Right atrium auricular region (tissue), 2 donors: ENCODE measurements around the gene KIF1B. TPM values are rescaled to one million over a fixed set of nuclear protein-coding genes. Genes with fewer than 3 reads are reported as not detected.

Experiments
- DNase-seq: peaks from one replicate; pipeline ENCODE4 v3.0.0-alpha.2; 2019; ENCODE audit warnings: low spot score
- H3K27ac ChIP-seq, 2 donors: fragments of 200-600 bp; sonication (generic); 1 replicate in 1 of 2; 2 replicates in 1 of 2; pipeline ENCODE4 v1.5.1; 2016 to 2019
- H3K27me3 ChIP-seq, 2 donors: fragments of 200-600 bp; sonication (generic); one replicate each; pipeline versions ENCODE4 v1.5.1 to v1.6.0; 2017 to 2019
- H3K36me3 ChIP-seq: fragments of 200-600 bp; sonication (generic); one replicate; pipeline ENCODE4 v1.5.1; 2016
- H3K4me1 ChIP-seq, 2 donors: fragments of 200-600 bp; sonication (generic); one replicate each; pipeline versions ENCODE4 v1.5.1 to v1.6.0; 2017 to 2019
- H3K4me3 ChIP-seq, 2 donors: fragments of 200-600 bp; sonication (generic); 1 replicate in 1 of 2; 2 replicates in 1 of 2; pipeline ENCODE4 v1.5.1; 2017 to 2019; ENCODE audit warnings: mild to moderate bottlenecking in 1 of 2, moderate library complexity in 1 of 2
- H3K9me3 ChIP-seq, 2 donors: fragments of 200-600 bp; sonication (generic); one replicate each; pipeline ENCODE4 v1.5.1; 2019
- total RNA-seq, 2 donors: library from RNA; depleted of rRNA; stranded (reverse); fragments of >200 nt; gene quantifications; one replicate each; pipeline ENCODE4 v1.1.0, GENCODE V29; 2016
- TF ChIP-seq, protein P1 (sequence below), 2 donors: fragments of 200-600 bp; sonication (generic); IDR thresholded peaks; one replicate each; pipeline ENCODE4 v1.5.1; 2019; ENCODE audit warnings: antibody characterized with exemption in 2 of 2

The KIF1B gene
- total RNA-seq, 2 donors from 2014 or later = 55.7 to 63.9 TPM

DNA sequence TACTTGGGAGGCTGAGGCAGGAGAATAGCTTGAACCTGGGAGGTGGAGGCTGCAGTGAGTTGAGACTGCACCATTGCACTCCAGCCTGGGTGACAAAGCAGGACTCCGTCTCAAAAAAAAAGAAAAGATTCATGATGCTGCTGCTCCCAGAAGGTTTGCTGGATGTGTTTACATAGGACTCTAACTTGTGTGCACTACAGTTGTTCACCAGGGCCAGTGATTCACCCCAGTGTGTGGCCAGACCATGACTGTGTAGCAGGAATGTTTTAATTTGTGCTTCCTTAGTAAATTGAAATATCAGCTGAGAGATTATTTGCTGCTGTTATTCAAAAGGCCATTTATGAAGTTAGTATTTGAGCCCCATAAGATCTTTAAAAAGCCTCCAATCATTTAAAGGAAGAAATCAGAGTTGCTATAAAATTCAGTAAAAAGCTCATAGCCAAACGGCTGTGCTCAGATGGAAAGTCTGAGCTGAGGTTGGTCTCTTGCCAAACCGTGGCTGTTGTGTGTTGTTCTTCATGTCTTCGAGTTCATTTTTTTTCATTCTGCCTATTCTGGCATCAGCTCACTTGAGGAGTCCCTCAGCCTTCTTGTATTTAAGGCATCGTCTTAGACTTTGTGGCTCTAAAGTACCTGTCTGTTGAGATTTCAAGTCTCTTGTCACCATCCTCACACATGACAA, 170.4 kb downstream of the KIF1B start:
- Histone ChIP-seq H3K4me3 (no peak overlapping the region), H3K9me3 (no peaks in the 10 kb centered on the region), H3K27me3 (no peaks in the 10 kb centered on the region), H3K36me3 (no peaks in the 10 kb centered on the region), H3K27ac (peak overlapping the region in 1 of 2 donors; percentile 8), H3K4me1 (peaks cover 0 to 11% of the 10 kb centered on the region in 2 donors)
- TF ChIP-seq, protein P1, sequence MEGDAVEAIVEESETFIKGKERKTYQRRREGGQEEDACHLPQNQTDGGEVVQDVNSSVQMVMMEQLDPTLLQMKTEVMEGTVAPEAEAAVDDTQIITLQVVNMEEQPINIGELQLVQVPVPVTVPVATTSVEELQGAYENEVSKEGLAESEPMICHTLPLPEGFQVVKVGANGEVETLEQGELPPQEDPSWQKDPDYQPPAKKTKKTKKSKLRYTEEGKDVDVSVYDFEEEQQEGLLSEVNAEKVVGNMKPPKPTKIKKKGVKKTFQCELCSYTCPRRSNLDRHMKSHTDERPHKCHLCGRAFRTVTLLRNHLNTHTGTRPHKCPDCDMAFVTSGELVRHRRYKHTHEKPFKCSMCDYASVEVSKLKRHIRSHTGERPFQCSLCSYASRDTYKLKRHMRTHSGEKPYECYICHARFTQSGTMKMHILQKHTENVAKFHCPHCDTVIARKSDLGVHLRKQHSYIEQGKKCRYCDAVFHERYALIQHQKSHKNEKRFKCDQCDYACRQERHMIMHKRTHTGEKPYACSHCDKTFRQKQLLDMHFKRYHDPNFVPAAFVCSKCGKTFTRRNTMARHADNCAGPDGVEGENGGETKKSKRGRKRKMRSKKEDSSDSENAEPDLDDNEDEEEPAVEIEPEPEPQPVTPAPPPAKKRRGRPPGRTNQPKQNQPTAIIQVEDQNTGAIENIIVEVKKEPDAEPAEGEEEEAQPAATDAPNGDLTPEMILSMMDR (IDR thresholded peaks at IDR 0.05) = no peak
- DNase-seq = no peak

DNA sequence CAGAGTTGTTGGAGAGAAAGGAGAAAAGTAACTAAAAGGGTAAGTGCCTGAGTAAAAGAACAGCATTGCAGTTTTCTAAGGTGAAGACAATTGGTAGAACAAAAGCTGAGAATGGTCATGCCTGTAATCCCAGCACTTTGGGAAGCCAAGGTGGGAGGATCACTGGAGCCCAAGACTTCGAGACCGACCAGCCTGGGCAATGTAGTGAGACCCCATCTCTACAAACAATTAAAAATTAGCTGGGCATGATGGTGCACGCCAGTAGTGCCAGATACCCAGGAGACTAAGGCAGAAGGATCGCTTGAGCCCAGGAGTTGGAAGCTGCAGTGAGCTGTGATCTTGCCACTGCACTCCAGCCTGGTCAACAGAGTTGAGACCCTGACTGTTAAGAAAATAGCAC, 173.3 kb downstream of the KIF1B start:
- Histone ChIP-seq H3K27me3 (no peaks in the 10 kb centered on the region), H3K9me3 (no peaks in the 10 kb centered on the region), H3K27ac (no peak overlapping the region), H3K4me3 (no peak overlapping the region), H3K36me3 (no peaks in the 10 kb centered on the region), H3K4me1 (peaks cover 0 to 18% of the 10 kb centered on the region in 2 donors)
- no peak for DNase-seq
- TF ChIP-seq, protein P1 (IDR thresholded peaks at IDR 0.05) = no peak

DNA sequence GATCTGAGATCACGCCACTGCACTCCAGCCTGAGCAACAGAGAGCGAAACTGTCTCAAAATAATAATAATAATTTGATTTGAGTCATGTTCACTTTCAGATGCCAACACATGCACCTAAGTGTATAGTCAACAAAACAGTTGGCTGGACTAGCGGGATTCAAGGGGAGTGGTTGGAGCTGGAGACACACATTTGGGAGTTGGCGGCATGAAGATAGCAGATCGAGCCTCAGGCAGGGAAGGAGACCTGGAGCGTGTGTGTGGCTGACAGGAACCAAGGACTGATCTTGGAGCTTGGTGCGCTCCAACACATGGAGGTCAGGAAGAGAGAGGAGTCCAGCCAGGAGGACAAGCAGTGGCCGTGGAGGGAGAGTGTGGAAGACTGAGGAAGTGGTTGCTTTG, 173.8 kb downstream of the KIF1B start:
- H3K27me3 ChIP-seq = no peaks in the 10 kb centered on the region
- no peak overlapping the region for H3K4me3 ChIP-seq
- H3K27ac ChIP-seq = no peak overlapping the region

DNA sequence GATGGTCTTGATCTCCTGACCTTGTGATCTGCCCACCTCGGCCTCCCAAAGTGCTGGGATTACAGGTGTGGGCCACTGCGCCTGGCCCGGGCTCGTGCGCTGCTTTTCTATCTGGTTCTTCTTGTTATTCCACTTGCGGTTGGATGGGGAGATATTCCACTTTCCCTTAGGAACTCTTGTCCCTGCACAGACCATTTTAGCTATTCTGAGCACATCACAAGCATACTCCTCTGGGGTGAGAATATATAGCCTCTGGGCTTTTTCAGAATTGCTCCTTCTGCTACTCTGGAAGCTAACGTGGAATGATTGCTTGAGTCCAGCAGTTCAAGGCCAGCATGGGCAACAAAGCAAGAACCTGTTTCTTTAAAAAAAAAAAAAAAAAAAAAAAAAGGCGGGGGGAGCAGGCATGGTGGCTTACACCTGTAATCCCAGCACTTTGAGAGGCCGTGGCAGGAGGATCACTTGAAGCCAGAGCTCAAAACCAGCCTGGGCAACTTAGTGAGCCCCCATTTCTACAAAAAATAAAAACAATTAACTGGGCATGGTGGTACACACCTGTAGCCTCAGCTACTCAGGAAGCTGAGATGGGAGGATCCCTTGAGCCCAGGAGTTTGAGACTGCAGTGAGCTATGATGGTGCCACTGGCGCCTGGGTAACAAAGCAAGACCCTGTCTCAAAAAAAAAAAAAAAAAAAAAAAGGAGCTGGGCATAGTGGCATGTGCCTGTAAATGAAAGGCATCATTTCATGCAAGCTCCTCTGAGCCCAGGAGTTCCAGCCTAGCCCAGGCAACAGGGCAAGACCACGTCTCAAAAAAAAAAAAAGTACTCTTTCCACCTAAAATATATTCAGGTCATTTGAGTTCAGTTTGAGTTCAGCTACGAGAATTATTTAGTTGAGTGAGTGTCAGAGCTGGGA, 176.6 kb downstream of the KIF1B start:
- peak overlapping the region; percentile 12 to 58 for H3K27ac ChIP-seq
- H3K27me3 ChIP-seq = no peaks in the 10 kb centered on the region
- H3K4me3 ChIP-seq = no peak overlapping the region
- TF ChIP-seq, protein P1 (IDR thresholded peaks at IDR 0.05) = no peak
- peaks cover 0 to 21% of the 10 kb centered on the region in 2 donors for H3K4me1 ChIP-seq
- DNase-seq = no peak
- no peaks in the 10 kb centered on the region for H3K36me3 ChIP-seq
- no peaks in the 10 kb centered on the region for H3K9me3 ChIP-seq

More for the DNA sequence above, 173.8 kb downstream of the KIF1B start:
- TF ChIP-seq, protein P1 (IDR thresholded peaks at IDR 0.05) = no peak
- DNase-seq = no peak
- H3K36me3 ChIP-seq = no peaks in the 10 kb centered on the region
- peaks cover 0 to 21% of the 10 kb centered on the region in 2 donors for H3K4me1 ChIP-seq
- no peaks in the 10 kb centered on the region for H3K9me3 ChIP-seq

DNA sequence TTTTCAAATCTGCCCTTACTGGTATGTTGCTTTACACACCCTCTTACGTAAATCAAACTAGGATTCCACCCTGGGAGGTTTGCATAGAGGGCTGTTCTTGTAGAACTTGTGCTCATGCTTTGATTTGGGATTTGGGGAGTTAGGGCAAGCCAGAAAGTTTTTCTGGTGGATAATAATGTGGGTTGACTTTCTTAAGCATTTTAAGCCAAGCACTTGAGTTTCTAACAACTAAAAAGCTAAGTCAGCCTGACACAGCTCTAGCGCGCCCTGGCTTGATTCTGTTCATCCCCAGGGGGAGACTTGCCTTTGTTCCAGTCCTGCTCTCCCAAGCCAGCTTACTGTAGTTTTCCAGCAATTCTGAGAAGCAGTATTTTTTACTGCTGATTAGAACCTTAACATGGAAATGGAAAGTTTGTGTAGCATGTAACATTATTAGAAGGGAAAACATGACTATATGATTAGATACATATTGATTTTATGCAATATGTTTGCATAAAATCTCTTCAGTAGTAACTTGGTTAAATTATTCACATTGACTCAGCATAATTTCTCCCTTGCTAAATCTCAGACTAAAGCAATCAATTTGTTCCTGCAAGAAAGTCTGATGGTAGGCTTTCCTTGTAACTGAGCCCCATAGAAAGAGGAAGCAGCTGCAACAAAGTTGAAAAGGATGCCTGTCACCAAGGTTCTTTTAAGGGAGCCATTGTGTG, 177.5 kb downstream of the KIF1B start:
- Histone ChIP-seq H3K27me3 (no peaks in the 10 kb centered on the region), H3K27ac (peak overlapping the region; percentile 12 to 58), H3K36me3 (no peaks in the 10 kb centered on the region), H3K4me3 (no peak overlapping the region), H3K9me3 (no peaks in the 10 kb centered on the region), H3K4me1 (peaks cover 0 to 21% of the 10 kb centered on the region in 2 donors)
- TF ChIP-seq, protein P1 (IDR thresholded peaks at IDR 0.05) = no peak
- peak; percentile 68 for DNase-seq
